Karpas-422 (cell line): ENCODE data around the gene HOXD10. TPM values are rescaled to one million over a fixed set of nuclear protein-coding genes. Genes with fewer than 3 reads are reported as not detected.
A peak's percentile ranks its signal among the peaks of the same experiment; 100 is the strongest.

Experiments used
- DNase-seq: peaks from one replicate; pipeline ENCODE4 v3.0.0-alpha.2; 2015
- H2AFZ ChIP-seq: fragments of 200-600 bp; sonication (generic); 2 replicates; pipeline ENCODE4 v1.6.1; 2014; ENCODE audit warnings: antibody characterized with exemption, low read length, mixed read lengths
- H3K27ac ChIP-seq: fragments of 200-600 bp; sonication (generic); 2 replicates; pipeline ENCODE4 v1.5.1; 2014; ENCODE audit warnings: mild to moderate bottlenecking, low read length, moderate library complexity
- H3K27me3 ChIP-seq: fragments of 200-600 bp; sonication (generic); 2 replicates; pipeline ENCODE4 v1.6.1; 2014; ENCODE audit warnings: low read length, mixed read lengths
- H3K36me3 ChIP-seq: fragments of 200-600 bp; sonication (generic); 2 replicates; pipeline ENCODE4 v1.6.1; 2014; ENCODE audit warnings: low read length, mixed read lengths; ENCODE audit not compliant: insufficient read depth
- H3K4me1 ChIP-seq: fragments of 200-600 bp; sonication (generic); 2 replicates; pipeline ENCODE4 v1.6.1; 2014; ENCODE audit warnings: mild to moderate bottlenecking, low read length, mixed read lengths
- H3K4me2 ChIP-seq: fragments of 200-600 bp; sonication (generic); 2 replicates; pipeline ENCODE4 v1.6.1; 2014; ENCODE audit warnings: low read length, low read depth, mild to moderate bottlenecking; ENCODE audit not compliant: poor library complexity, severe bottlenecking
- H3K4me3 ChIP-seq: fragments of 200-600 bp; sonication (generic); 2 replicates; pipeline ENCODE4 v1.5.1; 2014; ENCODE audit warnings: mild to moderate bottlenecking, antibody characterized with exemption, low read length, mixed read lengths
- H3K79me2 ChIP-seq: fragments of 200-600 bp; sonication (generic); 2 replicates; pipeline ENCODE4 v1.6.1; 2014; ENCODE audit warnings: mild to moderate bottlenecking, low read length, mixed read lengths
- H3K9ac ChIP-seq: fragments of 200-600 bp; sonication (generic); 2 replicates; pipeline ENCODE4 v1.6.0; 2014; ENCODE audit warnings: low read length
- H3K9me2 ChIP-seq: fragments of 200-600 bp; sonication (generic), shearing (Covaris generic); replicated peaks from 2 replicates; pipeline ENCODE4 v1.6.0; 2014; ENCODE audit warnings: mild to moderate bottlenecking, low read length, moderate library complexity; ENCODE audit not compliant: insufficient read depth
- H3K9me3 ChIP-seq: fragments of 300-700, 200-600 bp; sonication (generic); 2 replicates; pipeline ENCODE4 v1.6.1; 2014; ENCODE audit warnings: low read length, mixed read lengths
- H4K20me1 ChIP-seq: fragments of 200-600 bp; sonication (generic); 2 replicates; pipeline ENCODE4 v1.6.1; 2014; ENCODE audit warnings: mild to moderate bottlenecking, antibody characterized with exemption, low read length, low read depth; ENCODE audit not compliant: insufficient read depth
- total RNA-seq: library from RNA; depleted of rRNA; stranded (reverse); fragments of >200 nt; shearing (Covaris generic); gene quantifications from 2 replicates; pipeline ENCODE4 v1.2.3, GENCODE V29; 2014; ENCODE audit warnings: low replicate concordance

HOXD10 gene
- total RNA-seq, 1 experiment from 2014 or later, result not detected

DNA sequence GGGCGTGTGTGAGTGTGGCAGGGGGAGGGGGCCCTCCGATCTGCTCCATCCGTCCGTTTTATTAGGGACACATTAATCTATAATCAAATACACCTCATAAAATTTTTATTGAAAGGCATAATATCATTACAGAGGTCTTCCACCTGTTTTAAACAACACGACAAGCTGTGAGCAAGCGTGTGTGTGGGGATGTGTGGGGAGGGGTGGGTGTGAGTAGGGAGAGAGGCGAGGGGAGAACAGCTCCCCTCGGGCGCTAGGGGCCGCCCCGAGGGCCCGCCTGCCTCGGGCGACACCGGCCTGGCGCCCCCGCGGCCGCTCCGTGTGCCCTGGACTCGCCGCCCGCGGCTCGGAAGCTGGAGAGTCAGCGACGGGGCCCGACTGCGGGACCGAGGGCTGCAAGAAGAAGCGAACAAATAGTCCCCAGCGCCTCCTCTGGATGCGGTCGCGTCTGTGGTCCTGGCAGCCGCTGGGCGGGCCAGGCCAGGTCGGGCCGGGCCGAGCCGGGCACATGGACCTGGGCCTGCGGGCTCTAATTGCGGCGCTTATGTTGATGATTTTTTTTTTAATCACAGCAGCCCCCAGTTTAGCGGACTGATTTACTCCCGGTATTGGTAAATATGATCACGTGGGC lies 5.6 kb downstream of the HOXD10 start:
- H3K9ac ChIP-seq, result no peak overlapping the region
- H3K79me2 ChIP-seq, result no peaks in the 10 kb centered on the region
- H3K4me3 ChIP-seq, result no peak overlapping the region
- peaks cover under 1% of the 10 kb centered on the region; the same call in 1 of the 2 replicates for H3K4me1 ChIP-seq
- DNase-seq, result no peak
- H4K20me1 ChIP-seq, result no peaks in the 10 kb centered on the region
- H3K9me3 ChIP-seq, result no peaks in the 10 kb centered on the region
- H3K27me3 ChIP-seq, result no peaks in the 10 kb centered on the region
- no peaks in the 10 kb centered on the region for H3K9me2 ChIP-seq
- H2AFZ ChIP-seq, result no peak overlapping the region
- H3K4me2 ChIP-seq, result no peak overlapping the region
- H3K27ac ChIP-seq, result no peak overlapping the region
- H3K36me3 ChIP-seq, result no peaks in the 10 kb centered on the region

- peaks cover 3% of the 10 kb centered on the region; the same call in 1 of the 2 replicates for H3K4me1 ChIP-seq
- no peak within 1 kb of the TSS for H3K4me3 ChIP-seq
- no peak for DNase-seq
- no peaks in the 10 kb centered on the region for H3K36me3 ChIP-seq
- no peak within 1 kb of the TSS for H3K27ac ChIP-seq
- no peak within 1 kb of the TSS for H3K9ac ChIP-seq
- no peak within 1 kb of the TSS for H3K4me2 ChIP-seq
- H3K9me2 ChIP-seq, result no peaks in the 10 kb centered on the region
- no peaks in the 10 kb centered on the region for H3K27me3 ChIP-seq
- no peaks in the 10 kb centered on the region for H3K9me3 ChIP-seq
- no peak within 1 kb of the TSS for H2AFZ ChIP-seq
- H3K79me2 ChIP-seq, result no peaks in the 10 kb centered on the region
- no peaks in the 10 kb centered on the region for H4K20me1 ChIP-seq
Observed at GRCh38 chr2:176122683-176123410, 6.3 kb downstream of the HOXD10 start, which contains the start of gene HOXD9. Gene HOXD9 (plus strand): TSS chr2:176122719. CDS start chr2:176122769, 50 bp downstream.

DNA sequence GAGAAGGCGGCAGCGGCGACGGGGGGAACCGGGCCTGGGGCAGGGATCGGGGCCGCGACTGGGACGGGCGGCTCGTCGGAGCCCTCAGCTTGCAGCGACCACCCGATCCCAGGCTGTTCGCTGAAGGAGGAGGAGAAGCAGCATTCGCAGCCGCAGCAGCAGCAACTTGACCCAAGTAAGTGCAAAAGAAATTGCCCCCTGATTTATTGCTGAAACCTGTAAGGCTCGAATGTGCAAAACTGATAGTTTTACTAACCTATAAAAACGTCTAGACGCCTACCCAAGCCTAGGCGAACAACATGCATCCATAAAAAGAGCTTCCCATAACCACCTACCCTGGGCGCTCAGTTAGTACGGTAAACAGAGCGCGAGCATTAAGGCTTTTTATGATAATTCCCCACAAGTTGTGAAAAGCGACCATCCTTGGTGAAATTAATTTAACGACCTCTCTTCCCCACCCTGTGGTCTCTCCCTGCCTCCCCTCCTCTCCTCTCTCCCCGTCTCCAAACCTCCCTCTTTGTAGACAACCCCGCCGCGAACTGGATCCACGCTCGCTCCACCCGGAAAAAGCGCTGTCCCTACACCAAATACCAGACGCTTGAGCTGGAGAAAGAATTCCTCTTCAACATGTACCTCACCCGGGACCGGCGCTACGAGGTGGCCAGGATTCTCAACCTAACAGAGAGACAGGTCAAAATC lies 7.0 kb downstream of the HOXD10 start:
- Histone ChIP-seq H3K4me1 (peaks cover 3% of the 10 kb centered on the region; the same call in 1 of the 2 replicates), H3K4me2 (no peak overlapping the region), H3K27me3 (no peaks in the 10 kb centered on the region), H3K79me2 (no peaks in the 10 kb centered on the region), H3K9me3 (no peaks in the 10 kb centered on the region), H3K9ac (no peak overlapping the region), H3K27ac (no peak overlapping the region), H3K9me2 (no peaks in the 10 kb centered on the region), H3K36me3 (no peaks in the 10 kb centered on the region), H4K20me1 (no peaks in the 10 kb centered on the region), H3K4me3 (no peak overlapping the region), H2AFZ (no peak overlapping the region)
- no peak for DNase-seq

DNA sequence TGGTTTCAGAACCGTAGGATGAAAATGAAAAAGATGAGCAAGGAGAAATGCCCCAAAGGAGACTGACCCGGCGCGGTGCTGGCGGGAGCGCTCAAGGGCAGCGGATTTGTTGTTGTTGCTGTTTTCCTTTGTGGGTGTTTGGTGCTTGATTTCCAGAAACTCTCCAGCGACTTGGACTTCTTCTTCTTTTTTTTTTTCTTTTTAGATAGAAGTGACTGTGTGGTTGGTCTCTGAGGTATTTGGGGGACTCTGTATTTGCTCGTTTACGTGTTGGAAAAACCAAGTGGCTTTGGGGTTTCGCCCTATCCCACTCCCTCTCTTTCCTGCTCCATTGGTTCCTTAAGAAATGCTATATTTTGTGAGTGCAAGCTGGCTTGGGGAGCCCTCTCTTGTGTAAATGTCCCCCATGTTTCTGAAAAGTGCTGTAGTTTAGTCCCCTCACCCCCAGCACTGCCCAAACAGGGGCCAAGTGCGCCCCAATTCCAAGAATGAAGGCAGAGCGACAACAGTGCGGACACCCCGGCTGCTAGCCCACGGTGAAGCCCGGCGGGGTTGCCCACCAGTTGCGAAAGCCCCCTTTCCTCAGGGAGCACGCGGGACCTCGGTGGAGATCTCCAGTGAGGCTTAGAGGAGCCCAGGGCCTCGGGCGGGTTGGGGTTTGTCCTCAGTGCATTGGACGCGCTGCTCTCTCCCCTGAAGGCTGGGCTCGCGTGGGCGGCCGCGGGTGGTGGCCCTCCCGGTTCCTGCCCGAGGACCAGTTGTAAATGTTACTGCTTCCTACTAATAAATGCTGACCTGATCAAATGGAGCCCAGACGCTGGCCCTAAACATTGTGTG lies 7.8 kb downstream of the HOXD10 start:
- DNase-seq, result no peak
- no peak overlapping the region for H3K9ac ChIP-seq
- no peaks in the 10 kb centered on the region for H3K9me2 ChIP-seq
- no peak overlapping the region for H2AFZ ChIP-seq
- no peaks in the 10 kb centered on the region for H4K20me1 ChIP-seq
- H3K4me2 ChIP-seq, result no peak overlapping the region
- H3K27ac ChIP-seq, result no peak overlapping the region
- H3K4me3 ChIP-seq, result no peak overlapping the region
- no peaks in the 10 kb centered on the region for H3K36me3 ChIP-seq
- H3K9me3 ChIP-seq, result no peaks in the 10 kb centered on the region
- peaks cover 3% of the 10 kb centered on the region; the same call in 1 of the 2 replicates for H3K4me1 ChIP-seq
- no peaks in the 10 kb centered on the region for H3K79me2 ChIP-seq
- H3K27me3 ChIP-seq, result no peaks in the 10 kb centered on the region

DNA sequence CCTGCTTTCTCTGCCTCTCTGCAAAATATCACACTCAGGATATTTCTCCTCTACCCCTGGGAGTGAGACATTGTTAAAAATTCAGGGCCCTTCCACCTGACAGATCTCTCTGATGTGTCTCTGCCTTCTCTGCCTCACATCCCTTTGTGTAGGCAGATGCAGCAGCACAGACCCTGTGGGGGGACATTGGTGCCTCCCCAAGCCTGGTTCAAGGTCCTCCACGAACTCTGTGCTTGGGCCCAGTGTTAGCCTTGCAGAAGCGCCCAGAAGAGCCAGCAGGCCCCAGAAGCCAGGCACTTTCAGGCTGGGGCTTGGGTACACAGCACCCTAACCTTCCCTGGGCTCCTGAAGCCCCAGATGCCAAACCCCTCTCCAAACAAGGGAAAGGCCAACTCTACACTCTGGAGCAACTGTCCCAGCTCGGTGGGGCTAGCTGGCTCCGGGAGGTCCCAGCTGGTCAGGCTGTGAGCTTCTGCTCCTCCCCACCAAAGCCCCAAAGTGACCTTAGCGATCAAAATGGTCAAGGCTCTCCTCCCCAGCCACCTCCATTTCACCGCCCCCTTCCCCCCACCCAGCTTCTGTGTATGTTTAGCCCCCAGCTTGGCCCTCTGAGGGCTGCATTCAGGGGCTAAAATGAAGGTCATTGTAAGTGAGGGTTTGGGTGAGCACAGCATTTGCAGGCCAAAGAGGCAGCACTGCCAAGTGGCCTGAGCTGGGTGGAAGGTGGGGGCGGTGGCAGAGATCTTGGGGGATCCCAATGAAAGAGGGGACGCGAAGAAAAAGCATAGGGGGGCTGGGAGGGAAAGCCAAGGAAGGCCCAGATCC lies 8.6 kb downstream of the HOXD10 start:
- no peaks in the 10 kb centered on the region for H3K27me3 ChIP-seq

GRCh38 chr2:176125772-176126054 lies 9.1 kb downstream of the HOXD10 start:
- Histone ChIP-seq H2AFZ (no peak overlapping the region), H3K27me3 (no peaks in the 10 kb centered on the region), H3K27ac (no peak overlapping the region), H3K36me3 (no peaks in the 10 kb centered on the region), H4K20me1 (no peaks in the 10 kb centered on the region), H3K9ac (no peak overlapping the region), H3K4me3 (no peak overlapping the region), H3K79me2 (no peaks in the 10 kb centered on the region), H3K9me2 (no peaks in the 10 kb centered on the region), H3K9me3 (no peaks in the 10 kb centered on the region), H3K4me2 (no peak overlapping the region), H3K4me1 (peaks cover 3% of the 10 kb centered on the region; the same call in 1 of the 2 replicates)
- DNase-seq, result no peak

More for the DNA sequence above, 8.6 kb downstream of the HOXD10 start:
- H3K4me1 ChIP-seq, result peaks cover 3% of the 10 kb centered on the region; the same call in 1 of the 2 replicates
- H3K79me2 ChIP-seq, result no peaks in the 10 kb centered on the region
- no peak overlapping the region for H3K4me3 ChIP-seq
- no peak overlapping the region for H3K4me2 ChIP-seq
- DNase-seq, result no peak
- H3K27ac ChIP-seq, result no peak overlapping the region
- no peaks in the 10 kb centered on the region for H3K36me3 ChIP-seq
- H3K9ac ChIP-seq, result no peak overlapping the region
- H3K9me3 ChIP-seq, result no peaks in the 10 kb centered on the region
- H4K20me1 ChIP-seq, result no peaks in the 10 kb centered on the region
- H2AFZ ChIP-seq, result no peak overlapping the region
- no peaks in the 10 kb centered on the region for H3K9me2 ChIP-seq

- Histone ChIP-seq H3K36me3 (no peaks in the 10 kb centered on the region), H3K79me2 (no peaks in the 10 kb centered on the region), H3K27ac (no peak overlapping the region), H3K4me1 (peaks cover 3% of the 10 kb centered on the region; the same call in 1 of the 2 replicates), H3K9me3 (no peaks in the 10 kb centered on the region), H3K9me2 (no peaks in the 10 kb centered on the region), H3K27me3 (no peaks in the 10 kb centered on the region), H3K4me3 (no peak overlapping the region), H2AFZ (no peak overlapping the region), H3K4me2 (peak overlapping the region; percentile 56), H3K9ac (peak overlapping the region; percentile 22; the same call in 1 of the 2 replicates), H4K20me1 (no peaks in the 10 kb centered on the region)
- DNase-seq, result peak; percentile 89
Observed at GRCh38 chr2:176126929-176127773, 10.6 kb downstream of the HOXD10 start.
